GM23338 (cell line): ENCODE measurements around the gene DCAF11.

Source experiments
- CTCF ChIP-seq, 2 experiments: fragments of 200-600 bp in 1 of 2; sonication (generic) in 1 of 2; conservative IDR thresholded peaks; 2 replicates each; pipeline versions ENCODE4 v1.5.1 to v1.6.1; 2016 to 2017; ENCODE audit warnings: antibody characterized with exemption in 2 of 2, low read depth in 2 of 2, mild to moderate bottlenecking in 2 of 2, moderate library complexity in 1 of 2
- ETS1 ChIP-seq: IDR thresholded peaks from 2 replicates; pipeline ENCODE4 v1.6.1; 2016; ENCODE audit warnings: antibody characterized with exemption
- EZH2 ChIP-seq: fragments of 200-600 bp; sonication (generic); IDR thresholded peaks from one replicate; pipeline ENCODE4 v1.8.0; 2017; ENCODE audit warnings: antibody characterized with exemption, mild to moderate bottlenecking, low read depth; ENCODE audit not compliant: unreplicated experiment
- EZH2phosphoT487 ChIP-seq: fragments of 200-600 bp; sonication (generic); IDR thresholded peaks from one replicate; pipeline ENCODE4 v1.8.1; 2018; ENCODE audit warnings: antibody characterized with exemption; ENCODE audit not compliant: unreplicated experiment
- JUNB ChIP-seq: IDR thresholded peaks from one replicate; pipeline ENCODE4 v1.6.1; 2016; ENCODE audit warnings: antibody characterized with exemption; ENCODE audit not compliant: unreplicated experiment
- NANOG ChIP-seq: IDR thresholded peaks from 2 replicates; pipeline ENCODE4 v1.6.1; 2016; ENCODE audit warnings: antibody characterized with exemption, borderline replicate concordance
- POLR2AphosphoS5 ChIP-seq: IDR thresholded peaks from 2 replicates; pipeline ENCODE4 v1.6.1; 2016; ENCODE audit warnings: antibody characterized with exemption, low read depth
- REST ChIP-seq: IDR thresholded peaks from one replicate; pipeline ENCODE4 v1.6.1; 2018; ENCODE audit warnings: antibody characterized with exemption; ENCODE audit not compliant: unreplicated experiment
- ZNF331 ChIP-seq: fragments of 250-450 bp; sonication (Bioruptor Pico); IDR thresholded peaks from 2 replicates; pipeline ENCODE4 v1.5.0; 2020; ENCODE audit warnings: low read depth, mild to moderate bottlenecking, moderate library complexity

GRCh38 chr14:24066496-24067132 is 48.0 kb upstream of the DCAF11 start:
- no peak for TF ChIP-seq EZH2
- no peak for TF ChIP-seq POLR2AphosphoS5
- no peak for TF ChIP-seq CTCF (conservative IDR thresholded peaks at IDR 0.05; ENCODE audit: low read depth in 2 of 2)
- no peak for TF ChIP-seq NANOG
- TF ChIP-seq EZH2phosphoT487, result no peak
- TF ChIP-seq ETS1, result no peak
- TF ChIP-seq ZNF331 (CRISPR knock-in tag), result no peak
- no peak for TF ChIP-seq REST
- no peak for TF ChIP-seq JUNB
